HepG2 (cell line): Measurements from ENCODE around the gene PSD. TPM values are rescaled to one million over a fixed set of nuclear protein-coding genes. Genes with fewer than 3 reads are reported as not detected.

Source experiments
- CEBPG ChIP-seq: IDR thresholded peaks from 2 replicates; pipeline ENCODE4 v1.6.1; 2016
- EEA1 ChIP-seq: sonication (generic); formaldehyde crosslinking; IDR thresholded peaks from 2 replicates; pipeline ENCODE4 v1.5.1; 2020; ENCODE audit warnings: mild to moderate bottlenecking, missing genetic modification reagents, borderline replicate concordance
- NFE2L1 ChIP-seq: sonication (generic); formaldehyde crosslinking; IDR thresholded peaks from 2 replicates; pipeline ENCODE4 v1.4.0; 2020; ENCODE audit warnings: missing genetic modification reagents, mild to moderate bottlenecking, borderline replicate concordance
- SNAPC2 ChIP-seq: sonication (generic); formaldehyde crosslinking; IDR thresholded peaks from 2 replicates; pipeline ENCODE4 v1.8.1; 2022; ENCODE audit warnings: mild to moderate bottlenecking, missing genetic modification reagents
- TARDBP ChIP-seq: sonication (generic); formaldehyde crosslinking; IDR thresholded peaks from 2 replicates; pipeline ENCODE4 v1.8.0; 2022; ENCODE audit warnings: mild to moderate bottlenecking, missing genetic modification reagents
- ZBED4 ChIP-seq: sonication (generic); formaldehyde crosslinking; IDR thresholded peaks from 2 replicates; pipeline ENCODE4 v1.4.0; 2020; ENCODE audit warnings: missing genetic modification reagents, borderline replicate concordance
- ZBTB20 ChIP-seq: sonication (generic); formaldehyde crosslinking; IDR thresholded peaks from 2 replicates; pipeline ENCODE4 v1.8.1; 2023; ENCODE audit warnings: missing genetic modification reagents, low read depth, mild to moderate bottlenecking, borderline replicate concordance
- ZMYM3 ChIP-seq: sonication (generic); formaldehyde crosslinking; IDR thresholded peaks from 2 replicates; pipeline ENCODE4 v1.5.1; 2020; ENCODE audit warnings: mild to moderate bottlenecking, missing genetic modification reagents
- ZNF142 ChIP-seq: sonication (generic); formaldehyde crosslinking; IDR thresholded peaks from 2 replicates; pipeline ENCODE4 v1.4.0; 2020; ENCODE audit warnings: missing genetic modification reagents
- ZNF354B ChIP-seq: sonication (generic); formaldehyde crosslinking; IDR thresholded peaks from 2 replicates; pipeline ENCODE4 v1.8.0; 2022; ENCODE audit warnings: mild to moderate bottlenecking, missing genetic modification reagents
- polyA plus RNA-seq, 8 experiments: library from polyadenylated mRNA; depleted of rRNA in 3 of 8; stranded (reverse) in 7 of 8; unstranded in 1 of 8; fragments of >200 nt; fragmentation: Illumina TruSeq in 4 of 8; extraction: Trizol in 4 of 8; gene quantifications; 2 replicates each; pipeline versions ENCODE4 v1.2.1 to v1.2.3, GENCODE V29; 2011 to 2016; ENCODE audit warnings: low read depth in 4 of 8, missing spikeins in 1 of 8, mixed read lengths in 1 of 8; ENCODE audit not compliant: insufficient read depth in 1 of 8
- total RNA-seq, 5 experiments: library from RNA; depleted of rRNA; stranded (reverse); fragments of >200 nt; fragmentation: Illumina TruSeq; extraction: Trizol; gene quantifications; 2 replicates each; pipeline ENCODE4 v1.2.3, GENCODE V29; 2016; ENCODE audit warnings: low read depth in 1 of 5

Gene PSD
- total and polyA plus RNA-seq, 2 of the 13 experiments (the other 11 are each of a cell fraction or from before 2014, with no cell fraction given): 0.35 to 0.58 TPM

- TF ChIP-seq SNAPC2 (CRISPR knock-in tag) (peak; percentile 56; the same call in 1 of the 2 replicates), NFE2L1 (CRISPR knock-in tag) (no peak), TARDBP (CRISPR knock-in tag) (peak; percentile 96), ZBED4 (CRISPR knock-in tag) (no peak; the same call in 1 of the 2 replicates), EEA1 (no peak), ZBTB20 (CRISPR knock-in tag) (no peak), ZNF354B (CRISPR knock-in tag) (peak; percentile 80; the same call in 1 of the 2 replicates), ZMYM3 (CRISPR knock-in tag) (peak; percentile 33; the same call in 1 of the 2 replicates), ZNF142 (peak; percentile 32; the same call in 1 of the 2 replicates), CEBPG (CRISPR knock-in tag) (peak; percentile 29; the same call in 1 of the 2 replicates)
These were observed 2.3 kb upstream of the PSD start, which contains the start of gene FBXL15 (continued) for GRCh38 chr10:102420714-102421506.
